ENCODE data around the gene SYTL3. TPM values are rescaled to one million over a fixed set of nuclear protein-coding genes. Genes with fewer than 3 reads are reported as not detected.

SYTL3 gene
- total and polyA plus RNA-seq, 2 of the 8 experiments (the other 6 are each of a cell fraction or from before 2014, with no cell fraction given) = 0.27 to 0.99 TPM

- TF ChIP-seq SIRT6 (IDR thresholded peaks at IDR 0.05; ENCODE audit: low read length) (no peak), KDM4A (IDR thresholded peaks at IDR 0.05; ENCODE audit: low read depth, low read length, severe bottlenecking) (no peak), MAFK (IDR thresholded peaks at IDR 0.05; ENCODE audit: low read depth, low read length) (no peak), HDAC6 (IDR thresholded peaks at IDR 0.05; ENCODE audit: low read depth, low read length) (no peak), USF2 (IDR thresholded peaks at IDR 0.05; ENCODE audit: low read length) (no peak), ASH2L (IDR thresholded peaks at IDR 0.05; ENCODE audit: low read length) (no peak), SP4 (IDR thresholded peaks at IDR 0.05; ENCODE audit: low read length) (no peak)
Measured at GRCh38 chr6:158636778-158637177, 13.1 kb upstream of the SYTL3 start (continued).
